ENCODE data around the gene CTBP2.

- TF ChIP-seq CTCF (conservative IDR thresholded peaks at IDR 0.05; ENCODE audit: low read depth, low read length): no peak
- TF ChIP-seq EZH2 (IDR thresholded peaks at IDR 0.05; ENCODE audit: borderline replicate concordance, low read depth, low read length, poor library complexity, severe bottlenecking): no peak
Observed at GRCh38 chr10:125096975-125097374, 63.4 kb downstream of the CTBP2 start.
